ENCODE results near the gene PTBP3. TPM values are rescaled to one million over a fixed set of nuclear protein-coding genes. Genes with fewer than 3 reads are reported as not detected.

PTBP3 gene
- total RNA-seq, 1 experiment from 2014 or later, result 100 TPM

GRCh38 chr9:112239708-112240107 is 93.7 kb downstream of the PTBP3 start:
- Mint-ChIP-seq H3K4me1 (peaks cover 13% of the 10 kb centered on the region), H3K27ac (peak overlapping the region; percentile 55; the same call in 1 of the 2 replicates), H3K27me3 (ENCODE audit: low read depth) (no peaks in the 10 kb centered on the region), H3K4me3 (no peak overlapping the region), H3K36me3 (peaks cover 3% of the 10 kb centered on the region; the same call in 1 of the 2 replicates), H3K9me3 (no peaks in the 10 kb centered on the region)
- POLR2A ChIA-PET, result no interaction called here
- no peak for ATAC-seq
- no peak for DNase-seq (ENCODE audit: low spot score)
- CTCF ChIA-PET, result interaction anchor here (0.6 kb wide), 1 partner anchor 10 kb away, joined by 3 read pairs; no protein-coding TSS in a partner anchor
- TF ChIP-seq CREM (CRISPR knock-in tag; IDR thresholded peaks at IDR 0.05) (no peak), ELF4 (CRISPR knock-in tag; IDR thresholded peaks at IDR 0.05; ENCODE audit: low read depth) (no peak)

DNA sequence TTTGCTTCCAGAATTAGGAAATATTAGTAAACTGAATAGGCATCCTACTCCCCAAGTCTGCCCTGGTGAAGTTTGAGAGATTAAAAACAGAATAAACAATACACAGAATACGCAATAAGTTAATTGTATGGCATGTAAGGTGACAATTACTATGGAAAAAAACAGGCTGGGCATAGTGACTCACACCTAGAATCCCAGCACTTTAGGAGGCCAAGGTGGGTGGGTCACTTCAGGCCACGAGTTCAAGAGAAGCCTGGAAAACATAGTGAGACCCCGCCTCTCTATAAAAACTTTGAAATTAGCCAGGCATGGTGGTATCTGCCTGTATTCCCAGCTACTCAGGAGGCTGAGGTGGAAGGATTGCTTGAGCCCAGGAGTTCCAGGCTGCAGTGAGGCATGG is 94.1 kb downstream of the PTBP3 start:
- H3K4me1 Mint-ChIP-seq, result peaks cover 13% of the 10 kb centered on the region
- TF ChIP-seq MYBL2 (CRISPR knock-in tag; IDR thresholded peaks at IDR 0.05) (no peak), AFF4 (CRISPR knock-in tag; IDR thresholded peaks at IDR 0.05; ENCODE audit: borderline replicate concordance) (no peak), GABPB1 (CRISPR knock-in tag; IDR thresholded peaks at IDR 0.05) (no peak), ZNF232 (CRISPR knock-in tag; IDR thresholded peaks at IDR 0.05) (no peak), SOX15 (CRISPR knock-in tag; IDR thresholded peaks at IDR 0.05) (no peak), ZNF138 (CRISPR knock-in tag; conservative IDR thresholded peaks at IDR 0.05) (no peak), HMGA2 (CRISPR knock-in tag; IDR thresholded peaks at IDR 0.05) (no peak), IRF1 (CRISPR knock-in tag; IDR thresholded peaks at IDR 0.05) (no peak), ELF4 (CRISPR knock-in tag; IDR thresholded peaks at IDR 0.05; ENCODE audit: low read depth) (no peak), CBFB (CRISPR knock-in tag; IDR thresholded peaks at IDR 0.05; ENCODE audit: low read depth) (no peak), JAZF1 (CRISPR knock-in tag; IDR thresholded peaks at IDR 0.05) (no peak), RORB (CRISPR knock-in tag; IDR thresholded peaks at IDR 0.05) (no peak), ATF3 (CRISPR knock-in tag; conservative IDR thresholded peaks at IDR 0.05) (no peak), FOXP1 (CRISPR knock-in tag; IDR thresholded peaks at IDR 0.05; ENCODE audit: borderline replicate concordance) (no peak)
- TF ChIP-seq, protein P1, sequence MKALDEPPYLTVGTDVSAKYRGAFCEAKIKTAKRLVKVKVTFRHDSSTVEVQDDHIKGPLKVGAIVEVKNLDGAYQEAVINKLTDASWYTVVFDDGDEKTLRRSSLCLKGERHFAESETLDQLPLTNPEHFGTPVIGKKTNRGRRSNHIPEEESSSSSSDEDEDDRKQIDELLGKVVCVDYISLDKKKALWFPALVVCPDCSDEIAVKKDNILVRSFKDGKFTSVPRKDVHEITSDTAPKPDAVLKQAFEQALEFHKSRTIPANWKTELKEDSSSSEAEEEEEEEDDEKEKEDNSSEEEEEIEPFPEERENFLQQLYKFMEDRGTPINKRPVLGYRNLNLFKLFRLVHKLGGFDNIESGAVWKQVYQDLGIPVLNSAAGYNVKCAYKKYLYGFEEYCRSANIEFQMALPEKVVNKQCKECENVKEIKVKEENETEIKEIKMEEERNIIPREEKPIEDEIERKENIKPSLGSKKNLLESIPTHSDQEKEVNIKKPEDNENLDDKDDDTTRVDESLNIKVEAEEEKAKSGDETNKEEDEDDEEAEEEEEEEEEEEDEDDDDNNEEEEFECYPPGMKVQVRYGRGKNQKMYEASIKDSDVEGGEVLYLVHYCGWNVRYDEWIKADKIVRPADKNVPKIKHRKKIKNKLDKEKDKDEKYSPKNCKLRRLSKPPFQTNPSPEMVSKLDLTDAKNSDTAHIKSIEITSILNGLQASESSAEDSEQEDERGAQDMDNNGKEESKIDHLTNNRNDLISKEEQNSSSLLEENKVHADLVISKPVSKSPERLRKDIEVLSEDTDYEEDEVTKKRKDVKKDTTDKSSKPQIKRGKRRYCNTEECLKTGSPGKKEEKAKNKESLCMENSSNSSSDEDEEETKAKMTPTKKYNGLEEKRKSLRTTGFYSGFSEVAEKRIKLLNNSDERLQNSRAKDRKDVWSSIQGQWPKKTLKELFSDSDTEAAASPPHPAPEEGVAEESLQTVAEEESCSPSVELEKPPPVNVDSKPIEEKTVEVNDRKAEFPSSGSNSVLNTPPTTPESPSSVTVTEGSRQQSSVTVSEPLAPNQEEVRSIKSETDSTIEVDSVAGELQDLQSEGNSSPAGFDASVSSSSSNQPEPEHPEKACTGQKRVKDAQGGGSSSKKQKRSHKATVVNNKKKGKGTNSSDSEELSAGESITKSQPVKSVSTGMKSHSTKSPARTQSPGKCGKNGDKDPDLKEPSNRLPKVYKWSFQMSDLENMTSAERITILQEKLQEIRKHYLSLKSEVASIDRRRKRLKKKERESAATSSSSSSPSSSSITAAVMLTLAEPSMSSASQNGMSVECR (CRISPR knock-in tag; IDR thresholded peaks at IDR 0.05; ENCODE audit: borderline replicate concordance), result no peak
- TF ChIP-seq, protein P2, sequence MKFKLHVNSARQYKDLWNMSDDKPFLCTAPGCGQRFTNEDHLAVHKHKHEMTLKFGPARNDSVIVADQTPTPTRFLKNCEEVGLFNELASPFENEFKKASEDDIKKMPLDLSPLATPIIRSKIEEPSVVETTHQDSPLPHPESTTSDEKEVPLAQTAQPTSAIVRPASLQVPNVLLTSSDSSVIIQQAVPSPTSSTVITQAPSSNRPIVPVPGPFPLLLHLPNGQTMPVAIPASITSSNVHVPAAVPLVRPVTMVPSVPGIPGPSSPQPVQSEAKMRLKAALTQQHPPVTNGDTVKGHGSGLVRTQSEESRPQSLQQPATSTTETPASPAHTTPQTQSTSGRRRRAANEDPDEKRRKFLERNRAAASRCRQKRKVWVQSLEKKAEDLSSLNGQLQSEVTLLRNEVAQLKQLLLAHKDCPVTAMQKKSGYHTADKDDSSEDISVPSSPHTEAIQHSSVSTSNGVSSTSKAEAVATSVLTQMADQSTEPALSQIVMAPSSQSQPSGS (CRISPR knock-in tag; IDR thresholded peaks at IDR 0.05; ENCODE audit: borderline replicate concordance, low read depth), result no peak
- TF ChIP-seq, protein P3, sequence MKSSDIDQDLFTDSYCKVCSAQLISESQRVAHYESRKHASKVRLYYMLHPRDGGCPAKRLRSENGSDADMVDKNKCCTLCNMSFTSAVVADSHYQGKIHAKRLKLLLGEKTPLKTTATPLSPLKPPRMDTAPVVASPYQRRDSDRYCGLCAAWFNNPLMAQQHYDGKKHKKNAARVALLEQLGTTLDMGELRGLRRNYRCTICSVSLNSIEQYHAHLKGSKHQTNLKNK (CRISPR knock-in tag; IDR thresholded peaks at IDR 0.05), result no peak
- TF ChIP-seq, protein P4, sequence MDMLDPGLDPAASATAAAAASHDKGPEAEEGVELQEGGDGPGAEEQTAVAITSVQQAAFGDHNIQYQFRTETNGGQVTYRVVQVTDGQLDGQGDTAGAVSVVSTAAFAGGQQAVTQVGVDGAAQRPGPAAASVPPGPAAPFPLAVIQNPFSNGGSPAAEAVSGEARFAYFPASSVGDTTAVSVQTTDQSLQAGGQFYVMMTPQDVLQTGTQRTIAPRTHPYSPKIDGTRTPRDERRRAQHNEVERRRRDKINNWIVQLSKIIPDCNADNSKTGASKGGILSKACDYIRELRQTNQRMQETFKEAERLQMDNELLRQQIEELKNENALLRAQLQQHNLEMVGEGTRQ (CRISPR knock-in tag; IDR thresholded peaks at IDR 0.05), result no peak
- DNase-seq (ENCODE audit: low spot score) (no peak), ATAC-seq (no peak)
- H3K36me3 Mint-ChIP-seq, result peaks cover 3% of the 10 kb centered on the region; the same call in 1 of the 2 replicates
- H3K27me3 Mint-ChIP-seq (ENCODE audit: low read depth), result no peaks in the 10 kb centered on the region
- H3K9me3 Mint-ChIP-seq, result no peaks in the 10 kb centered on the region
- ChIA-PET POLR2A (no interaction called here), CTCF (interaction anchor here (0.6 kb wide), 1 partner anchor 9 kb away, joined by 3 read pairs; no protein-coding TSS in a partner anchor)
- H3K27ac Mint-ChIP-seq, result peak overlapping the region; percentile 55; the same call in 1 of the 2 replicates
- no peak overlapping the region for H3K4me3 Mint-ChIP-seq
